DOHH2 (cell line): ENCODE results near the gene THEM5.
"Not testable (repeated sequence)": the region's sequence is repeated elsewhere in the genome, so short reads cannot be mapped to it uniquely, and the experiment has no call there.

Source experiments
- CTCF ChIP-seq: fragments of 200-600 bp; sonication (generic); IDR thresholded peaks from one replicate; pipeline ENCODE4 v1.5.1; 2014; ENCODE audit warnings: antibody characterized with exemption, mild to moderate bottlenecking, low read depth, low read length; ENCODE audit not compliant: poor library complexity, severe bottlenecking
- EZH2phosphoT487 ChIP-seq: fragments of 200-600 bp; sonication (generic); IDR thresholded peaks from 2 replicates; pipeline ENCODE4 v1.6.1; 2017; ENCODE audit warnings: borderline replicate concordance, mild to moderate bottlenecking, antibody characterized with exemption, low read length, moderate library complexity, mixed read lengths

DNA sequence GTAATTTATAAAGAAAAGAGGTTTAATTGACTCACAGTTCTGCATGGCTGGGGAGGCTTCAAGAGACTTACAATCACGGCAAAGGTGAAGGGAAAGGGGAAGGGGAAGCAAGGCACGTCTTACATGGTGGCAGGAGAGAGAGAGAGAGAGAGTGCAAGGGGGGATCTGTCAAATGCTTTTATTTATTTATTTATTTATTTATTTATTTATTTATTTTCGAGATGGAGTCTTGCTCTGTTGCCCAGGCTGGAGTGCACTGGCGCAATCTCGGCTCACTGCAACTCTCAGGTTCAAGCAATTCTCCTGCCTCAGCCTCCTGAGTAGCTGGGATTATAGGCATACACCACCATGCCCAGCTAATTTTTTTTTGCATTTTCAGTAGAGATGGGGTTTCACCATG is 29.4 kb upstream of the THEM5 start:
- not testable (repeated sequence) for TF ChIP-seq CTCF, EZH2phosphoT487
